GM12892 (cell line): ENCODE results near the gene MRPS34.

Experiments
- POLR2A ChIP-seq: IDR thresholded peaks from 2 replicates; pipeline ENCODE4 v1.6.1; 2011; ENCODE audit warnings: low read depth, low read length, control low read depth
- POLR2AphosphoS5 ChIP-seq: IDR thresholded peaks from 2 replicates; pipeline ENCODE4 v1.6.1; 2011; ENCODE audit warnings: low read depth, low read length, control low read depth
- TAF1 ChIP-seq: IDR thresholded peaks from 2 replicates; pipeline ENCODE4 v1.6.1; 2011; ENCODE audit warnings: low read depth, mild to moderate bottlenecking, control low read depth, low read length, borderline replicate concordance

DNA sequence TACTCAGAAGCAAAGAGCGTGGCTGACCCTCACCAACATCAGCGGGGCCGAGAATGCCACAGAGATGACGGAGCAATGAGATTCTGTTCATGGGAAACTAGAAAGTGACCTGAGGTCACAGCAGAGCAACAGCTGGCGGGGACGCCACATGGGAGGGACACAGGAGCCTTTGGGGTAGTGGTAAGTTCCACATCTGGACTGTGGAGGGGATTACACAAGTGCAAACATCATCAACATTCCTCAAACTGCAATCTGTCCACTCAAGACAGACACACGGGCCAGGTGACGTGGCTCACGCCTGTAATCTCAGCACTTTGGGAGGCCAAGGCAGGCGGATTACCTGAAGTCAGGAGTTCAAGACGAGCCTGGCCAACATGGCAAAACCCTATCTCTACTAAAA is 42.5 kb upstream of the MRPS34 start:
- no peak for TF ChIP-seq POLR2AphosphoS5
- no peak for TF ChIP-seq POLR2A
- TF ChIP-seq TAF1 = no peak
